ENCODE measurements around the gene KCNH5.

DNA sequence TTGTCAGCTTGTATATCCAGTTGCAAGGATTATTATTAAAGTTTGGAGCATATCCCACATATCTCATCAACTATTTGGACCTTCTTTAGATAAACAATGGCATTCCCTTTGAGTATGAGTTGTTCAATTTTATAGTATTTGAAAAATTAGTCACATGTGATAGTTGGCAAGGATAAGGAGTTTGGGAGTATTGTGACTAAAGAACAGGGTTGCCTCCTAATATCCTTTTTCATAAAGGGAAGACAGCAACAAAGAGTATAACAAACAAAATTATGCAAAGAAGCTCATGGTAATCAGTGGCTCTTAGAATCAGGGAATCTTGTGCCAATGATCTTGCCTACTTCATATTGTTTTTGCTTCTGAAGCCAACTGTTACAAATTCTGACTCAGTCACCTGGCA, 31.2 kb upstream of the KCNH5 start:
- no peak for TF ChIP-seq CTCF (conservative IDR thresholded peaks at IDR 0.05; ENCODE audit: low read length)
- TF ChIP-seq EZH2phosphoT487 (IDR thresholded peaks at IDR 0.05; ENCODE audit: borderline replicate concordance): no peak
